Measurements from ENCODE around the gene FIP1L1.

The FIP1L1 gene

GRCh38 chr4:53501561-53501960 is 124.1 kb downstream of the FIP1L1 start:
- no peak for DNase-seq (ENCODE audit: low spot score)

GRCh38 chr4:53502094-53502493 is 124.7 kb downstream of the FIP1L1 start:
- no peak for DNase-seq (ENCODE audit: low spot score)

DNA sequence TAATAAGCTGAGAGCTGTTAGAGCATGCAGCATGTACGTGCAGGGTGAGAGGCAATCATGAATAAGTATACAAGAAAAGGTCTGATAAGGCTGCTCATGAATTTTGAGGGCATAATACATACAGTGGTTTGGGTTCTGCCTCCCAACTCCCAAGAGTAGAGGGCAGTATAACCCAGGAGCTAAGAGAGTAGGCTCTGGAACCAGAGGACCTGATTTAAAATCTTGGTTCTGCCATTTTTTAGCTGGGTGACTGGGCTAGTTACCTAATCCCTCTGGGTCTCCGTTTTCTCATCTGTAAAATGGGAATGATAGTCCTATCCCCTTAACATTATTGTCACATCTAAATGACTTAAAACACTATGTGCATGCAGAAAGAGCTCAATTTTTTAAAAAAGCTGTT is 128.5 kb downstream of the FIP1L1 start:
- no peak for DNase-seq (ENCODE audit: low spot score)

DNA sequence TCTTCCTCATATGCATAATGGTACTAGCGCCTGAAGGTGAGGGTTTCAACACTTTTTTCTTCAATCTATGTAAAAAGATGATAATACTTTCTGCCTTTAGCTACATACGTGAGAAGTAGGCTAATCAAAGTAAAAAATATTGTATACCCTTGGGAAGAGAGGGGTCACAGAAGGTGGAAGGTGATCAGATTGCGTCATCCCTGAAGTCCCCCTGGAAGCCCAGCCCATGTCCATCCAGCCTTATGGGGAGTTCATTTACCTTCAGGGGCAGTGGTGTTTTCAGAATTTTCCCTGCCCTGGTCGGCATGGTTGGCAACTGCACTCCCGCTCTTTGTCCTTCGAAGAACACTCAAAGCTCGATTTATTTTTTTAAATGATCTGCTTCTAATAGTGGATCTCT is 129.6 kb downstream of the FIP1L1 start:
- no peak for DNase-seq (ENCODE audit: low spot score)

- DNase-seq (ENCODE audit: low spot score): no peak
Observed at GRCh38 chr4:53507671-53508286, 130.3 kb downstream of the FIP1L1 start.

DNA sequence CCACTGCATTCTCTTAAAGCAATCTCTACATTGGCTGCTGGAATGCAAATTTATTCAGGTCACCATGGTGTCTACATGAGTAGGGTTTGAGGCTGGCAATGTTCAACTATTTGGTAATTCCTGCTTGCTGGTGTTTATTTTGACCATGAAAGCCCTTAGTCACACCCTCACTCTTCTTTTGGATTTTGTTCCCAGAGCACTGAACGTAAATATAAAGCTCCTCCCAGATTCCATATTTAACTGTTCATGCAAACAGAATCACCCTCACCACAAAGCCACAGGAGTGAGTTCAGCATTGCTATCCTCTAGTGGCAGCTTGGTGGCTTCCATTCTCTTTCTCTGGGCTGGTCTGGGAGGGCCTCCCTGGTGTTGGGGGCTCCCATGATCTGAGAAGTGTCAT is 131.0 kb downstream of the FIP1L1 start:
- no peak for DNase-seq (ENCODE audit: low spot score)

DNA sequence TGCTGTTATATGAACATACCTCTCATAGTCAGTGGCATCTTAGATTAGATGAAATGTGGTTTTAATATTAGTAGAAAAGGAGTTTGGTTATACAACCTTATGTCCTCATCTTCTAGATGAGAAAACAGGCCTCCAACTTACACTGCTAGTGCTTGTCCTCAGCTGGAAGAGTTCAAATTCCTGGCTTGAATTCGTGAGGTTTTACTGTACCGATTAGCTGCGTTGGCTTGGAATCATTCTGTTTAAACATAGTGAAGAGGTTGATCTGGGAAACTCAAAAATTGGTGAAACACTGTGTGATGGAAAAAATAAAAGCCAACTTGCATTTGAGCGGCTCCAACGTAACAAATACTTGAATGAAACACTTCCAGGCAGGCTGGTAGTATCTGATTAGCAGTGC is 132.9 kb downstream of the FIP1L1 start:
- DNase-seq (ENCODE audit: low spot score): no peak
